KOPT-K1 (cell line): Measurements from ENCODE around the gene CHD5.

Source experiments
- H3K27ac ChIP-seq: fragments of 200-600 bp; sonication (generic); 2 replicates; pipeline ENCODE4 v1.5.1; 2016; ENCODE audit warnings: antibody characterized with exemption, mild to moderate bottlenecking, low read depth, low read length; ENCODE audit not compliant: poor library complexity, severe bottlenecking
- H3K36me3 ChIP-seq: fragments of 200-600 bp; sonication (generic); 2 replicates; pipeline ENCODE4 v1.5.1; 2017; ENCODE audit warnings: antibody characterized with exemption, mild to moderate bottlenecking, low read length, moderate library complexity; ENCODE audit not compliant: insufficient read depth
- H3K9me3 ChIP-seq: fragments of 200-600 bp; sonication (generic); 2 replicates; pipeline ENCODE4 v1.5.1; 2017; ENCODE audit warnings: antibody characterized with exemption, low read length, mild to moderate bottlenecking; ENCODE audit not compliant: insufficient read depth, poor library complexity, severe bottlenecking

CHD5 gene

GRCh38 chr1:6185635-6186382, 5.7 kb upstream of the CHD5 start:
- peaks cover 77% of the 10 kb centered on the region for H3K36me3 ChIP-seq
- H3K9me3 ChIP-seq, result no peaks in the 10 kb centered on the region
- H3K27ac ChIP-seq, result no peak overlapping the region

- Histone ChIP-seq H3K27ac (no peak overlapping the region), H3K9me3 (no peaks in the 10 kb centered on the region), H3K36me3 (peaks cover 70% of the 10 kb centered on the region)
Observed at GRCh38 chr1:6185151-6185550, 5.0 kb upstream of the CHD5 start.

- H3K27ac ChIP-seq, result no peak overlapping the region
- peaks cover 61% of the 10 kb centered on the region for H3K36me3 ChIP-seq
- no peaks in the 10 kb centered on the region for H3K9me3 ChIP-seq
Observed at GRCh38 chr1:6184083-6184783, 4.1 kb upstream of the CHD5 start.

GRCh38 chr1:6183520-6183989, 3.4 kb upstream of the CHD5 start:
- Histone ChIP-seq H3K36me3 (peaks cover 54% of the 10 kb centered on the region), H3K27ac (no peak overlapping the region), H3K9me3 (no peaks in the 10 kb centered on the region)

GRCh38 chr1:6181347-6181770, 1.2 kb upstream of the CHD5 start:
- H3K9me3 ChIP-seq, result no peaks in the 10 kb centered on the region
- H3K27ac ChIP-seq, result no peak overlapping the region

GRCh38 chr1:6180707-6181311, 688 bp upstream of the CHD5 start:
- no peak overlapping the region for H3K27ac ChIP-seq
- no peaks in the 10 kb centered on the region for H3K9me3 ChIP-seq
- peaks cover 28% of the 10 kb centered on the region for H3K36me3 ChIP-seq

More at GRCh38 chr1:6181347-6181770, 1.2 kb upstream of the CHD5 start:
- peaks cover 33% of the 10 kb centered on the region for H3K36me3 ChIP-seq

GRCh38 chr1:6179564-6180175, 451 bp downstream of the CHD5 start:
- Histone ChIP-seq H3K27ac (no peak overlapping the region), H3K9me3 (no peaks in the 10 kb centered on the region), H3K36me3 (peaks cover 17% of the 10 kb centered on the region)

- H3K27ac ChIP-seq, result no peak overlapping the region
- peaks cover 10% of the 10 kb centered on the region for H3K36me3 ChIP-seq
- no peaks in the 10 kb centered on the region for H3K9me3 ChIP-seq
Observed at GRCh38 chr1:6178751-6179563, 1.2 kb downstream of the CHD5 start.

GRCh38 chr1:6177681-6178380, 2.3 kb downstream of the CHD5 start:
- H3K36me3 ChIP-seq, result 0 out of 2 replicates have a peak, but pooled peaks cover 1% of the 10 kb centered on the region
- H3K9me3 ChIP-seq, result no peaks in the 10 kb centered on the region
- no peak overlapping the region for H3K27ac ChIP-seq

- H3K9me3 ChIP-seq, result no peaks in the 10 kb centered on the region
- H3K36me3 ChIP-seq, result no peaks in the 10 kb centered on the region
- no peak overlapping the region for H3K27ac ChIP-seq
Observed at GRCh38 chr1:6176779-6177178, 3.3 kb downstream of the CHD5 start.

GRCh38 chr1:6175411-6175828, 4.7 kb downstream of the CHD5 start:
- H3K27ac ChIP-seq, result no peak overlapping the region
- H3K36me3 ChIP-seq, result no peaks in the 10 kb centered on the region
- H3K9me3 ChIP-seq, result no peaks in the 10 kb centered on the region

- no peaks in the 10 kb centered on the region for H3K36me3 ChIP-seq
- H3K27ac ChIP-seq, result no peak overlapping the region
- H3K9me3 ChIP-seq, result no peaks in the 10 kb centered on the region
Observed at GRCh38 chr1:6174621-6175410, 5.3 kb downstream of the CHD5 start.

- H3K36me3 ChIP-seq, result no peaks in the 10 kb centered on the region
- H3K27ac ChIP-seq, result no peak overlapping the region
- H3K9me3 ChIP-seq, result no peaks in the 10 kb centered on the region
Observed at GRCh38 chr1:6172549-6172948, 7.6 kb downstream of the CHD5 start.
